Liver (tissue), 9 donors: ENCODE data around the gene MACROH2A1. TPM values are rescaled to one million over a fixed set of nuclear protein-coding genes. Genes with fewer than 3 reads are reported as not detected.
A peak's percentile ranks its signal among the peaks of the same experiment; 100 is the strongest.

Experiments
- DNase-seq: peaks from one replicate; pipeline ENCODE4 v3.0.0-alpha.2; 2017; ENCODE audit warnings: low spot score
- H3K27ac ChIP-seq, 2 donors: one replicate each; pipeline ENCODE4 v1.7.0; 2013; ENCODE audit warnings: inconsistent platforms in 2 of 2, low read length in 2 of 2, control low read depth in 1 of 2, low read depth in 1 of 2, mild to moderate bottlenecking in 1 of 2
- H3K27me3 ChIP-seq, 4 donors: one replicate each; pipeline versions ENCODE4 v1.6.1 to v1.7.0; 2013; ENCODE audit warnings: low read length in 3 of 4, inconsistent platforms in 1 of 4, mild to moderate bottlenecking in 1 of 4, moderate library complexity in 1 of 4; ENCODE audit not compliant: control insufficient read depth in 4 of 4, insufficient read depth in 4 of 4
- H3K36me3 ChIP-seq, 4 donors: one replicate each; pipeline versions ENCODE4 v1.6.1 to v1.7.0; 2013; ENCODE audit warnings: low read length in 3 of 4, mild to moderate bottlenecking in 3 of 4, low read depth in 1 of 4, moderate library complexity in 1 of 4; ENCODE audit not compliant: control insufficient read depth in 4 of 4, insufficient read depth in 3 of 4
- H3K4me1 ChIP-seq, 4 donors: one replicate each; pipeline versions ENCODE4 v1.6.1 to v1.7.0; 2013; ENCODE audit warnings: low read length in 3 of 4, mild to moderate bottlenecking in 3 of 4, moderate library complexity in 1 of 4; ENCODE audit not compliant: control insufficient read depth in 4 of 4, insufficient read depth in 4 of 4
- H3K4me3 ChIP-seq, 3 donors: one replicate each; pipeline versions ENCODE4 v1.6.1 to v1.7.0; 2013; ENCODE audit warnings: low read length in 3 of 3, control low read depth in 1 of 3, low read depth in 1 of 3, mild to moderate bottlenecking in 1 of 3
- H3K9ac ChIP-seq, 2 donors: one replicate each; pipeline ENCODE4 v1.7.0; 2013; ENCODE audit warnings: low read length in 2 of 2, mild to moderate bottlenecking in 2 of 2, moderate library complexity in 2 of 2, control low read depth in 1 of 2, low read depth in 1 of 2
- H3K9me3 ChIP-seq, 4 donors: one replicate each; pipeline versions ENCODE4 v1.6.1 to v1.7.0; 2013; ENCODE audit warnings: low read length in 3 of 4; ENCODE audit not compliant: control insufficient read depth in 4 of 4
- ATF3 ChIP-seq: IDR thresholded peaks from 2 replicates; pipeline ENCODE4 v1.6.1; 2016; ENCODE audit warnings: antibody characterized with exemption
- FOXA1 ChIP-seq: IDR thresholded peaks from 2 replicates; pipeline ENCODE4 v1.6.1; 2016; ENCODE audit warnings: antibody characterized with exemption
- FOXA2 ChIP-seq: IDR thresholded peaks from 2 replicates; pipeline ENCODE4 v1.6.1; 2016; ENCODE audit warnings: antibody characterized with exemption
- GABPA ChIP-seq, 2 donors: IDR thresholded peaks in 1 of 2; conservative IDR thresholded peaks in 1 of 2; 2 replicates each; pipeline ENCODE4 v1.6.1; 2016; ENCODE audit warnings: antibody characterized with exemption in 2 of 2, mild to moderate bottlenecking in 1 of 2, moderate library complexity in 1 of 2
- HNF4A ChIP-seq, 2 donors: conservative IDR thresholded peaks; 2 replicates each; pipeline ENCODE4 v1.6.1; 2016; ENCODE audit warnings: antibody characterized with exemption in 2 of 2, mild to moderate bottlenecking in 2 of 2
- HNF4G ChIP-seq: IDR thresholded peaks from 2 replicates; pipeline ENCODE4 v1.6.1; 2016; ENCODE audit warnings: antibody characterized with exemption
- MAX ChIP-seq: IDR thresholded peaks from 2 replicates; pipeline ENCODE4 v1.6.1; 2016; ENCODE audit warnings: antibody characterized with exemption
- RXRA ChIP-seq, 2 donors: IDR thresholded peaks; 2 replicates each; pipeline ENCODE4 v1.6.1; 2017 to 2018; ENCODE audit warnings: antibody characterized with exemption in 2 of 2, mild to moderate bottlenecking in 1 of 2
- SP1 ChIP-seq: IDR thresholded peaks from 2 replicates; pipeline ENCODE4 v1.6.1; 2018; ENCODE audit warnings: antibody characterized with exemption, mild to moderate bottlenecking
- YY1 ChIP-seq: IDR thresholded peaks from 2 replicates; pipeline ENCODE4 v1.6.1; 2016; ENCODE audit warnings: antibody characterized with exemption, mild to moderate bottlenecking
- WGBS: extraction: QIAGEN DNeasy Blood & Tissue Kit; methylation state at CpG from one replicate; pipeline ENCODE4 v1.1.7; 2013; 5-methylcytosine and 5-hydroxymethylcytosine counted together
- polyA plus RNA-seq, 2 donors: library from polyadenylated mRNA; stranded (reverse) in 1 of 2; unstranded in 1 of 2; fragments of 200-250 nt in 1 of 2; fragments of >200 nt in 1 of 2; fragmentation: Nextera tagmentation in 1 of 2; extraction: Ambion mirVana in 1 of 2; gene quantifications; one replicate each; pipeline versions ENCODE4 v1.2.1 to v1.2.3, GENCODE V29; 2013 to 2015
- total RNA-seq, 2 donors: library from RNA; depleted of rRNA; stranded (reverse); fragments of >200 nt; gene quantifications; one replicate each; pipeline ENCODE4 v1.2.3, GENCODE V29; 2014
- TF ChIP-seq, protein P1 (sequence below): fragments of 150-350 bp; IDR thresholded peaks from 2 replicates; pipeline ENCODE4 v1.5.1; 2017; ENCODE audit warnings: improper control_type of control experiment, low read depth, low read length; ENCODE audit not compliant: missing input control
- TF ChIP-seq, protein P2 (sequence below): IDR thresholded peaks from 2 replicates; pipeline ENCODE4 v1.6.1; 2016; ENCODE audit warnings: antibody characterized with exemption, mild to moderate bottlenecking
- donor health status: healthy.
- donor health status: healthy.
- donor health status: healthy.
- donor health status: healthy.
- donor health status: healthy.

MACROH2A1 gene
- total and polyA plus RNA-seq, 4 donors = 33.7 to 113 (median 62.7) TPM

GRCh38 chr5:135353952-135354721 lies 44.9 kb downstream of the MACROH2A1 start:
- Histone ChIP-seq H3K27me3 (no peaks in the 10 kb centered on the region), H3K9ac (no peak overlapping the region), H3K27ac (peak overlapping the region in 1 of 2 donors; percentile 25), H3K9me3 (no peaks in the 10 kb centered on the region), H3K4me3 (no peak overlapping the region), H3K4me1 (no peaks in the 10 kb centered on the region), H3K36me3 (peaks cover 2 to 18% (median 12%) of the 10 kb centered on the region in 4 donors)
- no peak for DNase-seq
- TF ChIP-seq YY1 = no peak
- TF ChIP-seq FOXA2 = no peak
- no peak for TF ChIP-seq RXRA (IDR thresholded peaks at IDR 0.05)
- TF ChIP-seq, protein P1, sequence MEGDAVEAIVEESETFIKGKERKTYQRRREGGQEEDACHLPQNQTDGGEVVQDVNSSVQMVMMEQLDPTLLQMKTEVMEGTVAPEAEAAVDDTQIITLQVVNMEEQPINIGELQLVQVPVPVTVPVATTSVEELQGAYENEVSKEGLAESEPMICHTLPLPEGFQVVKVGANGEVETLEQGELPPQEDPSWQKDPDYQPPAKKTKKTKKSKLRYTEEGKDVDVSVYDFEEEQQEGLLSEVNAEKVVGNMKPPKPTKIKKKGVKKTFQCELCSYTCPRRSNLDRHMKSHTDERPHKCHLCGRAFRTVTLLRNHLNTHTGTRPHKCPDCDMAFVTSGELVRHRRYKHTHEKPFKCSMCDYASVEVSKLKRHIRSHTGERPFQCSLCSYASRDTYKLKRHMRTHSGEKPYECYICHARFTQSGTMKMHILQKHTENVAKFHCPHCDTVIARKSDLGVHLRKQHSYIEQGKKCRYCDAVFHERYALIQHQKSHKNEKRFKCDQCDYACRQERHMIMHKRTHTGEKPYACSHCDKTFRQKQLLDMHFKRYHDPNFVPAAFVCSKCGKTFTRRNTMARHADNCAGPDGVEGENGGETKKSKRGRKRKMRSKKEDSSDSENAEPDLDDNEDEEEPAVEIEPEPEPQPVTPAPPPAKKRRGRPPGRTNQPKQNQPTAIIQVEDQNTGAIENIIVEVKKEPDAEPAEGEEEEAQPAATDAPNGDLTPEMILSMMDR = no peak
- TF ChIP-seq FOXA1 = no peak
- WGBS = 86% methylated on average over 4 of the region's 4 CpGs

DNA sequence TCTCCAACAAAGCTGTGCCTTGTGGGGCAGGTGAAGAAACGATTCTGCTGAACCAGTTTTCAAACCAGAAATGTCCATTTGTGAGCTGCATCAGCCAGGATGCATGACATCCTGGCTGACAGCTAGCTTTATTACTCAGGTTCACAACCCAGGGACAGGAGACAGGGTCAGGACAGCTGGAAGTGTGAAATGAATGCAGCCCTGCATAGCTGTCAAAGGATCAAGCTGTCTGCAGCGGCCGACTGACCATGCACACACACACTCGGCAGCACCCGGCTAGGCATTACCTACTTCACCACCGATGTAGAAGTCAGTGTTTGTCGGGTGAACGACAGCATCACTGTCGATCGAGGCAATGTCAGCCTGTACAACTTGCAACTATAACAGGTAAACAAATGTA lies 48.5 kb downstream of the MACROH2A1 start:
- Histone ChIP-seq H3K9ac (no peak overlapping the region), H3K4me3 (no peak overlapping the region), H3K27me3 (no peaks in the 10 kb centered on the region), H3K4me1 (no peaks in the 10 kb centered on the region), H3K27ac (no peak overlapping the region), H3K36me3 (peaks cover 4 to 30% (median 12%) of the 10 kb centered on the region in 4 donors), H3K9me3 (no peaks in the 10 kb centered on the region)
- no peak for DNase-seq
- WGBS = 98% methylated on average over 10 of the region's 10 CpGs
- TF ChIP-seq RXRA (IDR thresholded peaks at IDR 0.05) (no peak), GABPA (IDR thresholded peaks at IDR 0.05 in 1 of 2, conservative IDR thresholded peaks at IDR 0.05 in 1 of 2) (no peak), SP1 (no peak), HNF4G (no peak), ATF3 (no peak), FOXA1 (no peak), MAX (no peak), HNF4A (conservative IDR thresholded peaks at IDR 0.05) (no peak)
- TF ChIP-seq, protein P2, sequence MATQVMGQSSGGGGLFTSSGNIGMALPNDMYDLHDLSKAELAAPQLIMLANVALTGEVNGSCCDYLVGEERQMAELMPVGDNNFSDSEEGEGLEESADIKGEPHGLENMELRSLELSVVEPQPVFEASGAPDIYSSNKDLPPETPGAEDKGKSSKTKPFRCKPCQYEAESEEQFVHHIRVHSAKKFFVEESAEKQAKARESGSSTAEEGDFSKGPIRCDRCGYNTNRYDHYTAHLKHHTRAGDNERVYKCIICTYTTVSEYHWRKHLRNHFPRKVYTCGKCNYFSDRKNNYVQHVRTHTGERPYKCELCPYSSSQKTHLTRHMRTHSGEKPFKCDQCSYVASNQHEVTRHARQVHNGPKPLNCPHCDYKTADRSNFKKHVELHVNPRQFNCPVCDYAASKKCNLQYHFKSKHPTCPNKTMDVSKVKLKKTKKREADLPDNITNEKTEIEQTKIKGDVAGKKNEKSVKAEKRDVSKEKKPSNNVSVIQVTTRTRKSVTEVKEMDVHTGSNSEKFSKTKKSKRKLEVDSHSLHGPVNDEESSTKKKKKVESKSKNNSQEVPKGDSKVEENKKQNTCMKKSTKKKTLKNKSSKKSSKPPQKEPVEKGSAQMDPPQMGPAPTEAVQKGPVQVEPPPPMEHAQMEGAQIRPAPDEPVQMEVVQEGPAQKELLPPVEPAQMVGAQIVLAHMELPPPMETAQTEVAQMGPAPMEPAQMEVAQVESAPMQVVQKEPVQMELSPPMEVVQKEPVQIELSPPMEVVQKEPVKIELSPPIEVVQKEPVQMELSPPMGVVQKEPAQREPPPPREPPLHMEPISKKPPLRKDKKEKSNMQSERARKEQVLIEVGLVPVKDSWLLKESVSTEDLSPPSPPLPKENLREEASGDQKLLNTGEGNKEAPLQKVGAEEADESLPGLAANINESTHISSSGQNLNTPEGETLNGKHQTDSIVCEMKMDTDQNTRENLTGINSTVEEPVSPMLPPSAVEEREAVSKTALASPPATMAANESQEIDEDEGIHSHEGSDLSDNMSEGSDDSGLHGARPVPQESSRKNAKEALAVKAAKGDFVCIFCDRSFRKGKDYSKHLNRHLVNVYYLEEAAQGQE = no peak
- TF ChIP-seq, protein P1 = no peak
